ENCODE measurements around the gene TGFBR2.

The TGFBR2 gene

DNA sequence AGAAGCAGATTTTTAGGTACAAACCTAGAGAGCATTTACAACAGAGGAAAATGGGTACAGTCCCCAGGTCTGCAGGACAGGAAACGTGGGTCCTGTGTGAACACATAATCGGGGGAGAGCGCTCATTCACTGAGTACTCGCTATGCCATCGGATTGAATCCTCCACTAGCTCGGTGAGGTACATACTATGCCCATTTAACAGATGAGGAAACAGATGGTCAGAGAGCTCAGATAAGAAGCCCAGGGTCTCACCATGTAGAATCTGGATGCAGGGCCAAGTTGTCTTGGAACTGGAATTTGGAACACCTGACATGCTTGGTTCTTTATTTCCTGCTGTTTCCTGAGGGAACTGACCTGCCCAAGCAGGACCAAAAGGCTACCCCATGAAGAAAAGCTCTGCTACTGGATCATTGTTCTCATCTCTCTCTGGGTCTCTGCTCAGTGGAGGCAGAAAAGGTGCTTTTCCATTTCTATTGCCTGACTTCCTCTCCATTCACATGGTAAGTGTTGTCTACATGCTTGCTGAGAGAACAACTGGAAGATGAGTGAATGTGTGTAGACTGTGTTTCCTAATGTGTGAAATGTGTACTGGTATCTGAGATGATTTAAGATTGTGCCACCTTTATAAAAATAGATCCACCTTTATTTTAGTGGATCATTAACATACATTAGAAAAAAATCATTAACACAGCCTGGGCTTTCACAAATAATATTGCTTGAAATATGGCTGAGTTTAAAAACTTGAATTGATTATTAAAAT is 89.1 kb downstream of the TGFBR2 start:
- no peak for DNase-seq

DNA sequence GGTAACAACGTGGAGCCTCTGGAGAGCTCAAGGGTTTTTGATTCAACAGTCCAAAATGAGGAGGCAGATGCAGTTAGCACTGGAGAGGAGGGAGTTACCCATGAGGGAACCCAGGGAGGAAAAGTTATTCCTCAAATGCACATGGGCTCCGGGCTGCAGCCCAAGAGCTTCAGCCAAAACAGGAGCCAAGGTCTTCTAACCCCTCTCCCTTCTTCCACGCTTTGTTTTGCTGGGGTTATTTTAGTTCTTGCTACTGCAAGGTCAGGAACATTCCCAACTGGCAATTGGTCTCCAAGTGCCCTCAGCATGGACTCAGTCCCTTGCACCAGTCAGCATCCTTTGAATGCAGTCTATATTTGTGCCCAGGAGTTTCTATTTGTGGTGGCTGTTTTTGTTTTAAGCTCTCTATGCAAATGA is 90.0 kb downstream of the TGFBR2 start:
- no peak for DNase-seq

DNA sequence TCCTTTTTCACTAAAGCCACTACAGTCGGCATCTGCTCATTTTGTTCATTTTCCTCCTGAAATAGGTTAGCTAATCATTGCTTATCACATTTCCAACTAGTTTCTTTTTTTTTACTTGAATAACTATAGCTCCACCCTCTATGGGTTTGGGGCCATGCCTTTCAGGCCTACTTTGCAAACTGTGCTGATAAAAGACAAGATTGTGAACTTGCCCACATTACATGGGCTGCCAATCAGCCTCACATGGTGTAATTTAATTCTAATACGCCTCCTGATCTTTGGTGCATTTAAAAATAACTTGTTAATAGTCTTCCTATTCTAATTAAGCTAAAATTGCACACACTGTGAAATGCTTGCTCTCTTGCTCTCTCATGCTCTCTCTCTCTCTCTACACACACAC is 90.5 kb downstream of the TGFBR2 start:
- DNase-seq, result no peak

DNA sequence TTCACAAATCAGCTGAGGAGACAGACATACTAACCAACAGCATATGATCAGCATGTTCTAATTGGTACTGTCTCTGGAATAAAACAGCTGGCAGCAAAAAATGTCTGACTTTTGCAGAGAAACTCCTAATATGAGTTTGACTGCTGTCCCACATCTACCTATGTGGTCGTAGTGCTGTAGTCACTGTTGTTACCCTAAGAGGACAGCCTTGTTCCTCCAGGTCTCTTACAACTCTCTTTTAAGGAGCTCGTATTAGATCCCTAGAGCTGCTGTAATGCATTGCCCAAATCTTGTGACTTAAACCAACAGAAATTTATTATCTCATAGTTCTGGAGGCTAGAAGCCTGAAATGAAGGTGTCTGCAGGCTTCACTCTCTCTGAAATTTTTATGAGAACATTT is 92.1 kb downstream of the TGFBR2 start:
- DNase-seq, result no peak

DNA sequence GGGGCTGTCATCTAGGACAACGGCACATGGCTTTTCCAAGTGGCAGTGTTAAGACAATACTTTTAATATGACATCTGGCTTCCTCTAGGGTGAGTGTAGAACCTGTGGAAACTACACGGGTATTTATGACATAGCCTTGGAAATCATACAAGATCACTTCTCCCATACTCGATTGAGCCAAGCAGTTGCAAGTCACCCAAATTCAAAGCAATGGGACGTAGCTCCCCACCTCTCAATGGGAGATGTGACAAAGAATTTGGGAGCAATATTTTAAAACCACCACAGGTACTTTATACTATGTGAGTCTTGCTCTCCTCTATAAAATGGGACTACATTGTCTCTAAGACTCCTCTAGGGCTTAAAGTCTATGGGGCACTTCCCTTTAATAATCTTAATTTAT is 93.5 kb downstream of the TGFBR2 start:
- DNase-seq, result no peak

DNA sequence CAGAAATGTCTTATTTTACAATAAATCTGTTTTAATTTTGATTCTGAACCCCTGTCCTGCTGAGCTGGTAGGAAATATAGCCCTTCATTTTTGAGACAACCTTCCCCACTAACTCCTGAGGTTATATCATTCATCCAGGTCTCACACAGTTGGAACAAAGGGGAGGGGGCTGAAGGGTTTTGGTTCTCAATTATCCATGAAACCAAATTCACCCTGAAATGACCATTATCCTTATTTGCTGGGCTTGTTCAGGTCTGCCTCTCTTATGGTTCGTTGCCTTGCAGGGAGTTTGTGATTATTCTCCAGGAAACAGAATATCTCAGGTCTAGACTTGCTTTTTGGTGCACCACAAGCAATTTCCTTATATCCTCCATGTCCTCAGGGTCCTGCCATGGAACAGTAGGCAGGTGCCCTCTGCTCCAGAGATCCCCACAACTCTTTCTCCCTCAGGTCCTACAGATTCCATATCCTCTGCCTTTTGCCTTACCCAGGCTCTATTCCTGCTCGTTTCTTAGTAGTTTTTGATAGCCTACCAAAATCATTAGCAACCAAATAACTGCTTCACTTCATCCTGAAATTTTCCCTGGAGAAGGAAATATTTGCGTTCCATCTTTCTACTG is 94.4 kb downstream of the TGFBR2 start:
- DNase-seq, result no peak

DNA sequence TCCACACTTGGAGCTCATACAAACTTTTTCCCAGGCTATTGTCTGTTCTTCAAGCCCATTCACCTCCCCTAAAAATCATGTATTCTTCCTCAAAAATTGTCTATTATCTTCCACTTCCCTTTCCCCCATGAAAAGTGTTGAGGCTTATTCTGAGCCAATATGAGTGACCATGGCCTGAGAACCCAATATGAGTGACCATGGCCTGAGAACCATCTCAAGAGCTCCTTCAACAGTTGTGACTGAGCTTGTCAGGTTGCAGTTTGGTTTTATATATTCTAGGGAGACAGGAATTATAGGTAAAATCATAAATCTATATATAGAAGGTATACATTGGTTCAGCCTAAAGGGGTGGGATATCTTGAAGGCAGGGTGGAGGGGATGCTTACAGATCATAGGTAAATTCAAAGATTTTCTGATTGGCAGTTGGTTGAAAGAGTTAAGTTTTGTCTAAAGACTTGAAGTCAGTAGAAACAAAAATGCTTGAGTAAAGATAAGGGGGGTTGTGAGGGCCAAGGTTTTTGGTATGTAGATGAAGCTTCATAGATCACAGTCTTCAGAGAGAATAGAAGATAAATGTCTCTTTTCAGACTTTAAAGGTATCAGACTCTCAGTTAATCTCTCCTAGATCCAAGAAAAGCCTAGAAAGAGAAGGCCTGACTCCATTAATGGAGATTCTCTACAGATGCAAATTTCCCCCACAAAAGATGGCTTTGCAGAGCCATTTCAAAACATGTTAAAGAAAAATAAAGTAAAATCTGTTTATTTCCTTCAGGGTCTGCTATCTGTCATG is 95.8 kb downstream of the TGFBR2 start:
- DNase-seq, result no peak

DNA sequence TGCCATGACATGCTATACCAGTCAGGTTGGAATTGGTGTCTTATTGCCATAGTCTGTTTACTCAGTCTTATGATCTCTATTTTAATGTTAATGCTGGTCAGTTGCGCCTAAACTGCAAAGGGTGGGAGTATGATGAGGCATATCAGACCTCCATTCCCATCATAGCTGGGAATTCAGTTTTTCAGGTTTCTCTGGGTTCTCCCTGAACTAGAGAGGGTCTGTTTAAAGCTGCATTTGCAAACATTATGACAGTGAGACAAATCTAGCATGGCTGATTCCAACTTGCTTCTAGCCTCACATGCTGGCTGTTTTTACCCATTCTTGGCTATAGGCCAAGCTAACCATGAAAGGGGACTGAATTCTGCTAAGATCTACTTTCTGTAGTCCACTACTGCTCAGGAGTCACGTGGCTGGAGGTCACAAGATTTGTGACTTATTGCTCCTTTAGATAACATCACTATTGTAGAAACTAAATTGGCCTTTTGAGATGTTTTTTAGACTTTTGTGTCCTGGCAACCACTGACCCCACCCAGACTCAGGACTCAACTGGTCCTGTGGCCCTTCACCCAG is 96.5 kb downstream of the TGFBR2 start:
- DNase-seq, result no peak

DNA sequence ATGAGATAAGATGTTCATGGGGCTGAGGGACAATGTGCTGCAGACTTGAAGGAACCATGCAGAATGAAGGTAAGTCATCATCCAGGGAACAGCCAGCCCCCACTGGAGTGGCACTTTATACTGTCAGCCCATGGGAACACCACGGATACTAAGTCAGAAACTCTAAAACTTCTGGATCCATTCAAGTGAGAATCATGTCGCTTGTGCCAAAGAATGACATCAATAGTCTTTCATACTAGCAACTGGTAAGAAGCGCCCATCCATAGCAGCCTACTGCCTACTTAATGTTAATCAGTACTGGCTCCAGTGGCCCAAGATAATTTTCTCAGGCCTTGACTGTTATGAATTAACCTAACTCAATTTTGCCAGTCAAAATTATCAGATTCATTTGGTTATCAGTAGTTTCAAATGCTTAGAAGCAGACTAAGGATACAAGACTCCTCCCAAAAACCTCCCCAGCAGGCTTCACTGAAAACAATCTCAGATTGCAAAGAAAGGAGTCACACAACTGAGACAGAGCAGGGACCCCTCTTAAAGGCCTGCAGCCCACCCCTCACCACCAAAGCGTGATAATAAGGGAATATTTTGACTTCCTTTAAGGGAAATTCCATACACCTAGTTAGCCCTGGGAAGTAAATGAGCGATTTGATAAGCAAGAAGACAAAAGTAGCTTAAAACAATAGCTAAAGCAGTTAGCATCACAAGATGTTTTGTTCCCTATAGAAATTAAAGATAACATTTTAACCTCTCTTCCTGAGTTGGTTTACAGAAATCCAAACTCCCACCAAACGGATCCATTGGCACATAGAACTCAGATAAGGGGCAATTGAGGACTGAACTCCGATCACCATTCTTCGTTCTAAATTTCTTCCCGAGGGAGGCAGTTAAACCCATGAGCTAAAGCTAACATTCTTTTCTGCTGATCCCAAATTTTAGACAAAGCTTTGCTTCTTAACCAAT is 98.8 kb downstream of the TGFBR2 start:
- no peak for DNase-seq

DNA sequence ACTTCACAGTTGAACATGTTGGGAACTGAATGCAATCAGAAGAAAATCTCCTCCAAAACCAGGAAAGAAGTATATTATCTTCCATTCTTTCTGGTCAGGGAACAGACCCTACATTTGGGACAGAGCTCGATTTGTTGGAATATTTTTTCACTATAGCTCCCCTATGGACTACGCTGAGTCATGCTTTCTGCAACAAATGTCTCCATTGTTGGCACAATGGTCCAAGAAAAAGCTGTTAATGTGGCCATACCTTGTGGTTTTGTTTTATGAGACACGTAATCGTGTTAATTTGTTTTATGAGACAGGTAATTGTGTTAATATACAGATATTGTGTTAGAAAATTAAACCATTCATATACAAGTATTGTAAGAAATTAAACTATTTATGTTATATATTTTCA is 101.4 kb downstream of the TGFBR2 start:
- no peak for DNase-seq

DNA sequence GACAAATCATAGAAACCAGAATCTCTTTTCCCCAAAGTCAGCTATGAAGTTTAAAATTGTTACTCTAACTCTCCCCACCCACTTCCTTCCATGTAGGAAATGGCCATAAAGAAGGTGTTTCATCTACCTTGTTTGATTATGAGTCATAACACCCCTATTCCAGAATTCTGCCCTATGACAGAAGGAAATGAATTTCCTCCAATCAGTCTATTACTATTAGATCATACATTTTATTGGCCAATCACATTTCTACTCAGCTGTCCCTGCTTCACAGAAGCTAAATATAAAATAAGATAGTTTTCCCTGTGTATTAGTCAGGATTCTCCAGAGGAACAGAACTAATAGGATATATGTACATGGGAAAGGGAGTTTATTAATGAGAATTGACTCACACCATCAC is 102.1 kb downstream of the TGFBR2 start:
- no peak for DNase-seq

DNA sequence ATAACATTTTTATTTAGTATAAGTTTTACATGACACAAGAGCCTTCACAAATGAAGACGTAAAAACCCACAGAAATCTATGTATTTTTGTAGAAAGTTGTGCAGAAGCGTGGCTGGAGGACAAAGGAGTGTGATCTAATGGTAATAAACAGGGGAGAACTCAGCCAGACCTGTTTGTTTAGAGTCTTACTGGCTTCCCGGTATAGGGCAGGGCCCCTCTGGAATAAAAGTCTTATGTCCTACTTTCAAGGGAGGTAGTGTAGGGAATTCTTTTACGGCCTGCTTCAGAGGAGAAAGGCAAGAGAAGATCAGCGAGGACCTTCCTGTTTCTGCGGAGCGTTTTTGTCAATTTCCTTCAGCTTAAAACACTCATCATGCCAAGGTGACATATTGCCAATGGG is 103.6 kb downstream of the TGFBR2 start:
- no peak for DNase-seq

DNA sequence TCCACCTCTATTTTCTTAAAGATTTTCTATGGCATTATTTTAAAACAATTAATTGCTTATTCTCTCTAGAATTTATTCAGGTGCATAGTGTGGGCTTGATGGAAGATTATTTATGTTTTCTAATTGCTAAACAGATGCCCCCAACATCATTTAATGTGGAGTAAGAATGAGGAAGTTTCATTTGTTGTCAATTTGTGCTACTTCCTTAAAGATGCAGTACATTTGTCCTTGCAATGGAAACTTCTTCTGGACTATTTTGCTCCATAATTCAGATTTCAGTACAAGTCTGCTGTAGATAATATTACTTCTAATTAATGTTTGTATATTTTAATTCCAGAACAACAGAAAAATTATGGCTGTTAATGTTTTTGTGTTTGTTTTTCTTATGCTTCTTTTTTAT is 104.8 kb downstream of the TGFBR2 start:
- no peak for DNase-seq

DNA sequence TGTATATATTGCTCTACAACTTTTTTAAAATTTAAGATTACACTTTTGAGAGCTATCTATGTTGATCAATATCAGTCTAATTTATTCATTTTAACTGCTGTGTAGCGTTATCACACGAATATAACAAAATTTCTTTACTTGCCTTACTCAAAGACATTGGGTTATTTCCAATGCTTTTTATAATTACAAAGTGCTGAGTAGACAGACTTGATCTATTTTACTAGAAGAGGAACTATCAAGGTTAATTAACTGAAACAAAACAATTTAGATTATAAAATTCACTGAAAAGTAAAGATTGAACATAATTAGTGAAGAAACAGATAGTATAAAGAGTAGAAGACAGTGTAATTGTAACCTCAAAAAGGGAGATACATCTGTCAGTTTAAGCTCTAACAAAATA is 105.5 kb downstream of the TGFBR2 start:
- no peak for DNase-seq

DNA sequence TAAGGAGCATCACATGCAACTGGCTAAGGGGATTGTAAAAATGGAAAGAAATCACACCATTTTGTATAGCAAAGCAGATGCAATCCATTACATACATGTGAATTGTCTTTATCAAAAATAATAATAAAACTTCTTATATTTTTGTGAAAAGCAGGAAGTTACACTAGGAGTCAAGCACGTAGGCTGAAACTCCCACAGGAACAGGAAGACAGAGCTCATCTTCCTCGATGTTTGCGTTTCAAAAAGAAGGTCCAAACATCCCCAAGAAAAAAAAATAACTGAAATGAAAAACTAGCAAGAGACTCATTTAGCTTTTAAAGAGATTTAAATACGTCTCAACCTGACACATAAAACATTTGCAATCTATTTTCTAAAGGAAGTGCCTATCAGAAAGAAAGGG is 106.6 kb downstream of the TGFBR2 start:
- DNase-seq, result no peak

DNA sequence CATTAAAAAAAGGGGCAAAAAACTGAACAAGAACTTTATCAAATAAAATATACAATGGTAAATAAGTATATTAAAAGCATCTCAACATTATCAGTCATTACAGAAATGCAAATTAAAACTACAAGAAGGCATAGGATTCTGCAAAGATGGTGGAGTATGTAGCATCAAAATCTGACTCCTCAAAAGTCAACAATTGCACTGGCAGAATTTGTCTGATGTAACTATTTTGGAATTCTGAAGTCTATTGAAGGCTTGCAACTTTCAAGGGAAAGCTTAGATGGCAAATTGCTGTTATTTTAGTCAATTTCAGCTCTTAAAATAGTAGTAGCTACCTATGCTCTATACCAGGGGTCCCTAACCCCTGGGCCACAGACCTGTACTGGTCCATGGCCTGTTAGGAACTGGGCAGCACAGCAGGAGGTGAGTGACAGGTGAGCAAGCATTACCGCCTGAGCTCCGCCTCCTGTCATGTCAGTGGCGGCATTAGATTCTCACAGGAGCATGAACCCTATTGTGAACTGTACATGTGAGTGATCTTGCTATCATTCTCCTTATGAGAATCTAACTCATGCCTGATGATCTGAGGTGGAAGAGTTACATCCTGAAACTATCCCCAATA is 107.6 kb downstream of the TGFBR2 start:
- DNase-seq, result no peak

DNA sequence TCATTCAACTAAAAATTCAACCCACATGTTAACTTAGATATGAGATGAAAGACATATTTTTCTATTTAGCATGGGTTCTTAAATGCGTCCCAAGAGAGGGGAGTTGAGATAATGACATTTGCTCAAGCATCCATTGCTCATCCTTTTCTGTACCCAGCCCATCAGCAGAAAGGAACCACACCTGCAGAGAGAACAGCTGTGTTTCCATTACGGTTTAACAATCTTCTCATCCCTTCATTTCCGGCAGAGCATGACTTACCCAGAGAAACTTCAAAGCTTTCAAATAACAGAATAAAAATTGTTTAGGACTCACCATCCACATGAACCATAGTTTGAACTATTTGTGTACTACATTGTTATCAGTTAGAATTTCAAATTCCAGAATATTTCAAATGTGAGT is 113.1 kb downstream of the TGFBR2 start:
- no peak for DNase-seq

DNA sequence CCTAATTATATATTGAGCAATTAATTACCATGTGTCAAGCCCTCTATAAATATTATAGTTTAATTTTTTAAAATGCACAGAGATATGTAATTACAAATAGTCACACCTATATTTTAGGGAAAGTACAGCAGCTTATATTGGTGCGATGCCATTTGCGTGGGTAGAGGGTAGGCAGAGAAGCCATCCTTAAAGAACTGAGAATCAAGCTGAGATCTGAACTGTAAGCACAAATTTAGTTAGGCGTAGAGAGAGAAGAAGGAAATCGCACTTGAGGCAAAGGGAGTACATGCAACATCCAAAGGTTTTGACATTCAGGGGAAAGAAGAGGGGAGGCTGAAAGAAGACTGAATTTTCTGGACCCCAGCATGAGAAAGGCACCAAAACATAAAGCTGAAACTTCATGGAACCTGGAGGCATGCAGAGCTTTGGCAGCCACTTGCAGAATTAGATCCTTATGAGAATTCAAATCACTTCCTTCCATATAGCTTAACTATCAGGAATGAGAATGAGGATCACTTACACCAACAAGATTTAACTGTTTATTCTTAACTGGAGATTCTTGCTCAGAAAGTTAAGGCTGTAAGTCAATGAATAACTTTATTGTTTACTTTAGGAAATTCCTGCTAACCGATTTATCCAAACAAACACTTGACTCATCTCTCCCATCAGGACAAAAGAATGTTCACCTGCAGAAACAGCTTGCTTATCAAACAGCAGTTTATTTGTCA is 114.3 kb downstream of the TGFBR2 start:
- no peak for DNase-seq

DNA sequence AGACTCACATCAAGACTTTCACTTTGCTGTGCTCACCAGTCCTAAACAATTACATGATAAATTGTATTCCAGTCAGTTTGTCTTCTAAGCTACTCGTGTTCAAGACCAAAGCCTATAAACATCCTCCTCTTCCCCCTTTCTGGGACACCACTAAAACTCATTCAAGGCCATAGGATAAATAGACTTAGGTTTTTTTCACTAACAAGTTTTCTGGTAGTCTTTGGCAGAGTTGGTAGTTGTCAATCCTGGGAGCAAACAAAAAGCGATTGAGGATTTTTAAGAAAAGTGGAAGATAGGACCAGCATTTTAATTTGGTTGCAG is 114.9 kb downstream of the TGFBR2 start:
- no peak for DNase-seq

DNA sequence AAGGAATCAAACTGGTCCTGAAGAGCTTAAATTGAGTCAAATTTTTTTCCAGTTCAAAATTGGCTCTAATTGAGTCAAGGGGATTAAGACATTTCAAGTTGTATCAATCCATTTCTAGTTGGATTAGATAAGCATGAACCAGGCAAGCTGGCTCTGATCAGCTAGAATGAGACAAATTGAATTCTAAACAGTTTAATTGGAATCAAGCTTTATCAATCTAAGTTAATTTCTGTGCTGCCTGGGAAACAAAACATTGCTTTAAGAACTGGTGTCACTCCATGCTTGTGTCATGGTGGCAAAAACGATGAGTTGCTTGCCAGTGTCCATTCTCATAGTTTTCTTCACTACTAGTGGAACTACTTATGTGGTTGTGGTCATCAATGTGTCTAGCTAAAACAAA is 116.8 kb downstream of the TGFBR2 start:
- DNase-seq, result no peak

DNA sequence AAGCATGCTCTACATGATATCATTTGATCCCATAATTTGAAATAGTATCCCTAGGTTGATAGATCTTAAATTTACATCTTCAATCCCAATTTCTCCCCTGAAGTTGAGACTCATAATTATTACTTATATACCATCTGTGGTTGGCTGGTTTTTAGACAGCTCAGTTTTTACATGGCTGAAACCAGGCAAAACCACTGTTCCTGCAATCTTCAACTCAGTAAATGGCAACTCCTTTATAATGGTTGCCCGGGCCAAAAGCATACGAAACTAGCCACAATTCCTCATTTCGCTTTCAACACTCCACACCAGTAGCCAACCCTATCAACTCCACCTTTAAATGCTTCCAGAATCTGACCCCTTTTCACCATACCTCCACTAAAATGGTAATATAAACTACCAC is 118.5 kb downstream of the TGFBR2 start:
- DNase-seq, result no peak

DNA sequence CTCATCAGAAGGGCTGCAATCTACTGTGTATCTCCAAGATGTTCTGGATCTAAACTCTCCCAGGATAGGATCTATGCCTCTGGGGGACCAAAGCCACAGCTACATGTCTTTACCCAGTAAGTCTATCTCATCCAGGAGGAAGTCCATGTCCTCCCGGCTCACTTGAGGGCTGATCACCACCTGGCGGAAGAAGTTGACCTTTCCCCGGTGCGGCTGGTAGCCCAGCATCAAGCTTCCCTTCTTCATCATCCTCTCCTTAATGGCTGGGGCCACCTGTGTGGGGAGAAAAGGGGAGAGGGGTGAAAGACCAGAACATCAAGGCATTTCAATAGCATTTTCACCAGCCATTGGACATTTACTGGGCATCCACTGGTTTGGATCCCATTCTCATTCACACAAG is 121.7 kb downstream of the TGFBR2 start:
- DNase-seq, result no peak

Data from activated gamma-delta T cell (primary cell).